Endothelial cell of umbilical vein (primary cell): ENCODE results near the gene RALGPS1.

Source experiments
- CTCF ChIP-seq, 2 donors: IDR thresholded peaks; 1 replicate in 1 of 2; 2 replicates in 1 of 2; pipeline ENCODE4 v1.5.1; 2011; ENCODE audit warnings: low read length in 2 of 2, mild to moderate bottlenecking in 2 of 2, moderate library complexity in 2 of 2, control low read depth in 1 of 2, inconsistent platforms in 1 of 2, low read depth in 1 of 2; ENCODE audit not compliant: insufficient read depth in 1 of 2; ENCODE audit errors: extremely low read depth in 1 of 2
- EZH2 ChIP-seq: IDR thresholded peaks from 2 replicates; pipeline ENCODE4 v1.6.1; 2012; ENCODE audit warnings: borderline replicate concordance, low read depth, mild to moderate bottlenecking, moderate library complexity, low read length, inconsistent platforms; ENCODE audit not compliant: severe bottlenecking
- GATA2 ChIP-seq: IDR thresholded peaks from 2 replicates; pipeline ENCODE4 v1.7.0; 2011; ENCODE audit warnings: low read depth, mild to moderate bottlenecking, moderate library complexity, mixed read lengths, low read length; ENCODE audit not compliant: insufficient read length, insufficient read depth
- JUN ChIP-seq: IDR thresholded peaks from 2 replicates; pipeline ENCODE4 v1.6.1; 2011; ENCODE audit warnings: borderline replicate concordance, low read depth; ENCODE audit not compliant: insufficient read length, insufficient read depth
- MAX ChIP-seq: IDR thresholded peaks from 2 replicates; pipeline ENCODE4 v1.6.1; 2011; ENCODE audit not compliant: insufficient read depth, insufficient read length
- MYC ChIP-seq: IDR thresholded peaks from one replicate; pipeline ENCODE4 v1.6.1; 2011; ENCODE audit warnings: mild to moderate bottlenecking, low read depth, low read length
- POLR2A ChIP-seq: IDR thresholded peaks from 2 replicates; pipeline ENCODE4 v1.6.1; 2012; ENCODE audit warnings: low read depth, mild to moderate bottlenecking, control low read depth, low read length
- POLR2AphosphoS5 ChIP-seq: IDR thresholded peaks from 2 replicates; pipeline ENCODE4 v1.6.1; 2012; ENCODE audit warnings: low read depth, mild to moderate bottlenecking, control low read depth, low read length, moderate library complexity; ENCODE audit not compliant: insufficient read depth

- TF ChIP-seq EZH2 (no peak), CTCF (IDR thresholded peaks at IDR 0.05; ENCODE audit: extremely low read depth in 1 of 2, insufficient read depth in 1 of 2, low read depth in 1 of 2, low read length in 2 of 2) (no peak), POLR2AphosphoS5 (no peak), POLR2A (no peak), MYC (no peak), JUN (no peak), GATA2 (no peak), MAX (no peak)
These were observed 264.4 kb downstream of the RALGPS1 start for GRCh38 chr9:127178686-127179632.
